SK-N-DZ (cell line): ENCODE results near the gene CACNA1D.

Experiments used
- DNase-seq: peaks from one replicate; pipeline ENCODE4 v3.0.0-alpha.2; 2015; ENCODE audit warnings: low spot score

CACNA1D gene

DNA sequence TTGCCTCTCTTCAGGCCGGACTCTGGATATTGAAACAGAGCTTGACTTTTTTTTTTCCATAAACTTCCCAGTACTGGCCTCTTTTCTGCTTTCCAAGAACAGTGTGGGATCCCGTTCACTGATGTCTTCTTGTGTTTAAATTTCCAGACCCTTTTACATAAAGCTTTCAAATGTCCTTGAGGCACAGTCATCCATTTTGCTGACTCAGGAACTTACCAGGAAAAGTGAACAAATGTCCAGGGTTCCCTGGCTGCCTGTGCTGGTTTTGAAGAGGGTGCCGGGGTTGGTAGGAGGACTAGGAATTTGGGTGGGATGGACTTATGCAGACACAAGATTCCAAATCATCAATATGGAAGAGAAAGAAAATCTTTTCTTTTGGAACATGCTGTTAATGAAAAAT, 283.7 kb downstream of the CACNA1D start:
- no peak for DNase-seq

DNA sequence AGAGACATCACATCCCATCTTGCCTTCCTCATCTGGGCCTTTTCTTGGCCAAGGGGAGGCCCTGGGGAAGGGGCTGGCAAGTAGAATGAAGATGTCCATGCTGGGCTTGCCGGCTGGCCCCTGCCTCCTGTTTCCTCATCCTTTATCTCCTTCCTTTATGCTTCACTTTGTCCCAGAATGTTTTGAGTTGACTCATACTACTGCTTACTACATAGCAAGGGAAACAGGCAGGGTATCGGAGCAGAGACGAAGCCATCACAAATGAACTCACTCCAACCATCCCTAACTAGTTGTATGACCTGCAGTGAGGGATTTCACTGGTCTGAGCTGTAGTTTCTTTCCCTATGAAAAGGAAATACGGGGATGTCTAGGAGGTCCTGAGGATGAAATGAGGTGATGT, 285.8 kb downstream of the CACNA1D start:
- no peak for DNase-seq

- DNase-seq, result no peak
Measured at GRCh38 chr3:53780806-53781205, 286.4 kb downstream of the CACNA1D start.

- DNase-seq, result no peak
Measured at GRCh38 chr3:53787016-53787415, 292.6 kb downstream of the CACNA1D start.

DNA sequence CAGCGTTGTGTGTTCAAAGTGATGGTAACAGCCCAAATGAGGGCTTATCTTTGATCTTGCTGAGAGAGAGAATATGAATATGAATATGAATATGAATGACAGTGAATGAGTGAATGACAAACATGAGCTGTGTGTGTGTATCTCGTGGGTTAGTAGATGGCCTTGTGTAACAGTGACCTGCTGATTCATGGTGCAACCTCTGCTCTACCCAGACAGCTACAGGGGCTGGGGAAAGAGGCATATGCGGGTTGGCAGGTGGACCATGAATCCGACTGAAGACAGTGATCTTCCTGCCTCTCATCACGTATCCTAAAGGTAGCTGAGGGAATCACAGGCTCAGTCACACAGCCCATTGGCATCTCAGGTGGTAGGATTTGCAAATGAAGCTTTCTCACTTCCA, 293.6 kb downstream of the CACNA1D start:
- no peak for DNase-seq

- no peak for DNase-seq
Measured at GRCh38 chr3:53789459-53789858, 295.0 kb downstream of the CACNA1D start.

- DNase-seq, result no peak
Measured at GRCh38 chr3:53790470-53790869, 296.1 kb downstream of the CACNA1D start.

DNA sequence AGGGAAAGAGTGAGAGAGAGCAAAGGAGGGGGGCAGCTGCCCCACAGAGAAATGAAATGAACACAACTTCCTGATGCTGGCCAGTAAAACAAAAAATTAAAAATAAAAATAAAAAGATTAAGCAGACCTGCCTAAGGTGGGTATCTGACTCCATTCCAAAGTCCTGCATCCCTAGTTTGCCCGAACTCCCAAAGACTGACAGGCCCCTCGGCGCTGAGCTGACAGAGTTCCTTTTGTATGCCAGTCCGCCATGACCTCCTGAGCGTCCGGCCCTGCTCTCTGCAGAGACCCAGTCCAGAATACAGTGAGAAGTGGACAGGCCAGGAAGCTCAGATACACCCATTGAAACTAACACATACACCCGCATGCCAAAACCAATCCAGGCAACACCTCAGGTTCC, 296.9 kb downstream of the CACNA1D start:
- no peak for DNase-seq

- DNase-seq, result no peak
Measured at GRCh38 chr3:53792866-53793265, 298.5 kb downstream of the CACNA1D start.

GRCh38 chr3:53794597-53794996, 300.2 kb downstream of the CACNA1D start:
- no peak for DNase-seq

GRCh38 chr3:53795176-53795575, 300.8 kb downstream of the CACNA1D start:
- DNase-seq, result no peak

DNA sequence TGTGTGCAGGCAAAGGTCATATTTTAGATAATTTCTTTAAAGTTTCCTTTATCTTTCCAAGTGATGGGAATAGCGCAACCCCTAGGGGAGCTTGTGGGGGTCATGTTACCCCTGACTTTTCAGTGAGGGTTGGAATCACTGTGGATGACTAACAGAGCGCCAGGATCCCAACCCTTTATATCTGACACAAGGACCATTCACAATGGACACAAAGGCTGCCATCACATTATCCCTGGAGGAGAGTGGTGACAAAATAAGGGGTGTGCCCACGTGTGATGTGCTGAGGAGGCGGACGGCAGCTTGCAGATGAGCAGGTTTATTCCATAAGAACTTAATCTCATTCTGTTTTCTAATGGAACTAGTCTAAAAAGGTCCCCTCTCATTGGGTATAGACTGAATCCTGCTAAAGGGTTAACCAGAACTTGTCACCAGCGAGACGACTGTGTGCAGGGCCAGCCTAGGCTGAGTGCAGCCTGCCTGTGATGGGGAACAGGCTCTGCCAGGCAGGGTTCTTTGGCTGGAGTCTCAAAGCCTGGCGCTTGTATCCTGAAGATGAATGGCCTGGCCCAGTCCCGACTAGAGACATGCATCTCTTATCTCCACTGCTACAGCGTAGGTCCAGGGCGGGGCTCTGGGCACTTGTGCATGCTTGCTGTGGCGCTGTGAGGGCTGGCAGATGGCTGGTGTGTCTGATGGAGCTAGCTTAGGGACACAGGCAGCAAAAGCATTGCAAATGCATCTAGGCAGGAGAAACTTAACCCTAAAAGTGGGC, 301.6 kb downstream of the CACNA1D start:
- DNase-seq, result peak; percentile 78

GRCh38 chr3:53798144-53798543, 303.7 kb downstream of the CACNA1D start:
- no peak for DNase-seq

GRCh38 chr3:53799338-53799865, 305.0 kb downstream of the CACNA1D start:
- no peak for DNase-seq

DNA sequence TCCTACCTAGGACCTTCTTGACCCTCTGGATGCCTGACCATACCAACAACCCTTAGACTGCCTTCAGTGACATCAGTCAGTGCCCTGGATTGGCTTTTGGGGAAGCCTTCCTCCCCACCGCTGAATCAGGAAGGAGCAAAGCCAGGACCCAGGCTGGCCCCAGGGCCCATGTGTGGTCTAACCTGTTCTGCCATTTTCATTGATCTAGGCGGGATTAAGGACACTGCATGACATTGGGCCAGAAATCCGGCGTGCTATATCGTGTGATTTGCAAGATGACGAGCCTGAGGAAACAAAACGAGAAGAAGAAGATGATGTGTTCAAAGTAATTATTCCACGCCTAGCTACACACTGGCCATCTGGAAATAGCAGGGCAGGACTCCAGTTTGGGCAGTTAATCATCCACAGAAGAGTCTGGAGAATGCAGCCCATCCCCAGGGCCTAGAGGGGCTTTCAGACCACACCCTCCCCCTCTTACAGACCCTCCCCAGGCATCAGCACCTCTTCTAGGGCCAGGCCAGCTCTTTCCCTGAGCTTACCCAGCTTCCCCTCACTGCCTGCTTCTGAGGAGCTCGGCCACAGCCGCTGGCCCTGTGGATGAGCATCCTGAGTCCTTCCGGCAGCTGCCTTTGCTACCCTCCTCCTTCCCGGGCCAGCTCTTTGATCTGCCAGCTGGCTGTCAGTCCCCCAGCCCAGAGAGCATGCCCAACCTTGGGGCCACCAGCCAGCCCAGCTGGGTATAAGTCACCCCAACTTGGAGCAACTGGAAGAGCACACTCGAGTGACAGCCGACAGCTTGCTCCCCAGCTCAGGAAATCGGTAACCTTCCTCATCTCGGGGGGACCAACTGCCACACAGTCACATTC, 305.9 kb downstream of the CACNA1D start:
- peak; percentile 11 for DNase-seq

- DNase-seq, result no peak
Measured at GRCh38 chr3:53801319-53801718, 306.9 kb downstream of the CACNA1D start.

GRCh38 chr3:53802256-53802880, 308.0 kb downstream of the CACNA1D start:
- no peak for DNase-seq

DNA sequence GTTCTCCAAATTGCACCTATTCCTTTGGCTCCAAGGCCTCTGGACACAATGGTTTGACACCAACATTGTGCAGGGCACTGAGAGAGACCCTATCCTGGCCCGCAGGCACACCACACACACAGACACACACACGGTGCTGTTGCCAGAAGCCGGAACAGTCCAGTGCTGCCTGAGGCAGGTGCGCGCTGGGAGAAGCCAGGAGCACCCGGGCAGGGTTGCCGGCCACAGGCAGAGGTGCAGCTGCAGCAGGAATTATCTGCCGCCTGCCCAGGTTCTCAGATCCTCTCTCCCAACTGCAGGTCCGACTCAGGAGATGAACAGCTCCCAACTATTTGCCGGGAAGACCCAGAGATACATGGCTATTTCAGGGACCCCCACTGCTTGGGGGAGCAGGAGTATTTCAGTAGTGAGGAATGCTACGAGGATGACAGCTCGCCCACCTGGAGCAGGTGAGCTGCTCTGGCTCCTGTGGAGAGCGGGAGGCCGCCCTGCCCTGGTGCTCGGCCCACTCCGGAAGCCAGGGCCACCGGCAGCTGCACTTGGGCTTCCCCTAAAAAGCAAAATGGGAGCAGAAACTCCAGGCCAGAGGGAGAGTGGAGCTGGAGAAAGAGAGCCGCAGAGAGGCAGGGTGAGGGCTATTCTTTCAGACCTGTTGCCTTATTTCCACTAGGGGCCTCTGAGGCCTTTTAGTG, 308.9 kb downstream of the CACNA1D start:
- DNase-seq, result no peak

DNA sequence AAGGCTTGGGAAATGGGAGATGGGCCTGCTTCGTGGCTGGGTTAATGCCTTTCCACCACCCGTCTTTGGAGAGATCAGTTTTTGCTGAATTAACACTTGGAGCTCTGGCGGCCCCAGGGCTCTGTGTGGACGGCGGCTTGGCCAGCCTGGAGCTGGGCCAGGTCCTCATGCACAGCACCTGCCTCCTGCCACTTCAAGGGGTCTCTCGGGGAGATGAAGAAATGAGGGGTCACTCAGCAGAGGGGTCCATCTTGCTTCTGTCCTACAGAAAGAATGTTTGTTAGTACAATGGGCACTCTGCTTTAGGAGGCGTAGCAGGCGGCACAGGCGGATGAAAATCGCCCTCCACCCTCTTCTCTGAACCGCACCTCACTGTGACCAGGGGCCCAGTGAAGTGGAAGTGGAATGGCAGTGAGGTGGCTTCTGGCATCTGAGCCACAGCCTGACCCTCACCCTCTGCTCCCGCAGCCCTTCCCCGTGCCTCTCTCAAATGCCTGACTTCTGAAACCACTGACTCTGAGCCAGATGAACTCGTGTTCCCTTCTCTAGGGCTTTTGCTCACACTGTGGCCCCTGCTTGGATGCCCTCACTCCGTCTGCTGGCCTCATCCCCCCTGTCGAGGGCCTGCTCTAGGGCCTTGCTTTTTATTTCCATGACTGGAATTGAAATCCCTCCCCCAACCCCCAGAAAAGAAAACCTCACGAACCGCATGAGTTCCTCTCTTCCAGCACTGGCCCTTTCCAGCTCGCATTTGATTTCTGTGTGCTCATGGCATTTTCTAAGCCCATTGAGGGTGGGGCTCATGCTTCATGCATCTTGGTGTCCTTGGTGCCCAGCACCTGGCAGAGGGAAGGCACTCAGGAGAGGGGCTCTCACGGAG, 309.6 kb downstream of the CACNA1D start:
- DNase-seq, result no peak

- DNase-seq, result no peak
Measured at GRCh38 chr3:53804697-53805462, 310.5 kb downstream of the CACNA1D start.
